ENCODE measurements around the gene MGAM2. TPM values are rescaled to one million over a fixed set of nuclear protein-coding genes. Genes with fewer than 3 reads are reported as not detected.
"Not testable (repeated sequence)": the region's sequence is repeated elsewhere in the genome, so short reads cannot be mapped to it uniquely, and the experiment has no call there.

MGAM2 gene
- total and polyA plus RNA-seq, 5 donors from 2014 or later = not detected

GRCh38 chr7:142089035-142089434 lies 22.5 kb upstream of the MGAM2 start:
- Mint-ChIP-seq H3K9me3 (peaks cover 0 to 5% (median 0%) of the 10 kb centered on the region in 7 donors), H3K27ac (no peak overlapping the region), H3K4me1 (no peaks in the 10 kb centered on the region), H3K36me3 (no peaks in the 10 kb centered on the region), H3K4me3 (no peak overlapping the region), H3K27me3 (no peaks in the 10 kb centered on the region)
- Histone ChIP-seq H3K27ac (ENCODE audit: insufficient read depth, low read length, poor library complexity, severe bottlenecking) (no peak overlapping the region), H3K4me3 (ENCODE audit: low read depth, low read length) (no peak overlapping the region), H3K27me3 (ENCODE audit: control insufficient read depth, insufficient read depth, low read length) (no peaks in the 10 kb centered on the region), H3K36me3 (ENCODE audit: control insufficient read depth, insufficient read depth, low read length) (no peaks in the 10 kb centered on the region), H3K9me3 (ENCODE audit: control insufficient read depth in 2 of 2, low read length in 2 of 2) (no peaks in the 10 kb centered on the region), H3K4me1 (ENCODE audit: control insufficient read depth, insufficient read depth, low read length, poor library complexity, severe bottlenecking) (no peaks in the 10 kb centered on the region)
- no peak for ATAC-seq (ENCODE audit: low read depth in 2 of 2)
- no peak for DNase-seq

DNA sequence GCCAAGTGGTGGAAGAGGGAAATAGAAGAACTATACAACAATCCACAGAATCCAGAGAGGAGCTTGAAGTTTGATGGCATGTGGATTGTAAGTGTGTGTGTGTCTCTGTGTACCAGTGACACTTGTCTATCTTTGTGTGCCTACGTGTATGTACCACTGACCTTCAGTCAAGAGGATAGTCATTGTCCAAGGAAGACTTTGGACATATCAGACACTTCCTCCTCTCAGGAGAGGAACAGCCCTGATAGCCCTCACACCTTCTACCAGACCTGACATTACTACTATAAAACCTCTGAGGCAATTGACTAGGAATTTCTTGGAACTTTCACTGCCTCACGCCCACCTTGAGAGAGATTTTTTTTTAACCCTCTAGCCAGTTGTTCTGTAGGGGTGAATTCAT lies 19.6 kb upstream of the MGAM2 start:
- no peak overlapping the region for H3K4me3 Mint-ChIP-seq
- H3K27ac Mint-ChIP-seq = no peak overlapping the region
- no peaks in the 10 kb centered on the region for H3K9me3 ChIP-seq (ENCODE audit: control insufficient read depth in 2 of 2, low read length in 2 of 2)
- no peak for DNase-seq
- H3K27me3 Mint-ChIP-seq = no peaks in the 10 kb centered on the region
- no peaks in the 10 kb centered on the region for H3K27me3 ChIP-seq (ENCODE audit: control insufficient read depth, insufficient read depth, low read length)
- H3K27ac ChIP-seq (ENCODE audit: insufficient read depth, low read length, poor library complexity, severe bottlenecking) = no peak overlapping the region
- H3K4me1 Mint-ChIP-seq = no peaks in the 10 kb centered on the region
- no peaks in the 10 kb centered on the region for H3K36me3 ChIP-seq (ENCODE audit: control insufficient read depth, insufficient read depth, low read length)
- no peak overlapping the region for H3K4me3 ChIP-seq (ENCODE audit: low read depth, low read length)
- no peaks in the 10 kb centered on the region for H3K4me1 ChIP-seq (ENCODE audit: control insufficient read depth, insufficient read depth, low read length, poor library complexity, severe bottlenecking)
- no peaks in the 10 kb centered on the region for H3K36me3 Mint-ChIP-seq
- peaks cover 0 to 5% (median 0%) of the 10 kb centered on the region in 7 donors for H3K9me3 Mint-ChIP-seq
- ATAC-seq (ENCODE audit: low read depth in 2 of 2) = no peak

- no peak overlapping the region for H3K4me3 ChIP-seq (ENCODE audit: low read depth, low read length)
- no peak overlapping the region for H3K27ac ChIP-seq (ENCODE audit: insufficient read depth, low read length, poor library complexity, severe bottlenecking)
- H3K9me3 Mint-ChIP-seq = peaks cover 0 to 2% (median 0%) of the 10 kb centered on the region in 7 donors
- H3K27ac Mint-ChIP-seq = no peak overlapping the region
- H3K9me3 ChIP-seq (ENCODE audit: control insufficient read depth in 2 of 2, low read length in 2 of 2) = no peaks in the 10 kb centered on the region
- H3K4me1 ChIP-seq (ENCODE audit: control insufficient read depth, insufficient read depth, low read length, poor library complexity, severe bottlenecking) = no peaks in the 10 kb centered on the region
- H3K27me3 Mint-ChIP-seq = no peaks in the 10 kb centered on the region
- no peak for DNase-seq
- ATAC-seq (ENCODE audit: low read depth in 2 of 2) = no peak
- no peaks in the 10 kb centered on the region for H3K36me3 Mint-ChIP-seq
- no peak overlapping the region for H3K4me3 Mint-ChIP-seq
- H3K36me3 ChIP-seq (ENCODE audit: control insufficient read depth, insufficient read depth, low read length) = no peaks in the 10 kb centered on the region
- H3K27me3 ChIP-seq (ENCODE audit: control insufficient read depth, insufficient read depth, low read length) = no peaks in the 10 kb centered on the region
- no peaks in the 10 kb centered on the region for H3K4me1 Mint-ChIP-seq
Observed at GRCh38 chr7:142094861-142095260, 16.7 kb upstream of the MGAM2 start.

DNA sequence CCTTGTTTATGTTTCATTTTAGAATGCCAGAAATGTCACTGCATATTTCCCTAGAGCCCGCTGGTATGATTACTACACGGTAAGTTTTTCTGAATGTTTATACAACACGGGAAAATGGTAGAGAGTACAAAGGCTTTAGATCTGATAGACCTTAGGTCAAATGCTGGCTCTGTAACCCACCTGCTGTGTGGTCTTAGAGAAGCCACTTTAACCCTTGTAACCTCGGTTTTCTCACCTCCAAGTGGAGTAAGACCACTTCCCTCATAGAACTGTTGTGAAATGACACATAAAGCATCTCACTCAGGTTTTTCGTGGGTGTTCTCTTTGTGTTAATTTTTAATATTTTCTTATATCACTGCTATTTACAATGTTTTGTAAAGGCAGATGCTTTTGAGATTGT lies 13.9 kb upstream of the MGAM2 start:
- Histone ChIP-seq H3K9me3 (ENCODE audit: control insufficient read depth in 2 of 2, low read length in 2 of 2) (no peaks in the 10 kb centered on the region), H3K27ac (ENCODE audit: insufficient read depth, low read length, poor library complexity, severe bottlenecking) (no peak overlapping the region), H3K4me3 (ENCODE audit: low read depth, low read length) (no peak overlapping the region), H3K27me3 (ENCODE audit: control insufficient read depth, insufficient read depth, low read length) (no peaks in the 10 kb centered on the region), H3K36me3 (ENCODE audit: control insufficient read depth, insufficient read depth, low read length) (no peaks in the 10 kb centered on the region), H3K4me1 (ENCODE audit: control insufficient read depth, insufficient read depth, low read length, poor library complexity, severe bottlenecking) (no peaks in the 10 kb centered on the region)
- H3K36me3 Mint-ChIP-seq = no peaks in the 10 kb centered on the region
- ATAC-seq (ENCODE audit: low read depth in 2 of 2) (no peak), DNase-seq (no peak)
- no peaks in the 10 kb centered on the region for H3K4me1 Mint-ChIP-seq
- no peak overlapping the region for H3K4me3 Mint-ChIP-seq
- no peaks in the 10 kb centered on the region for H3K27me3 Mint-ChIP-seq
- no peak overlapping the region for H3K27ac Mint-ChIP-seq
- H3K9me3 Mint-ChIP-seq = no peaks in the 10 kb centered on the region

DNA sequence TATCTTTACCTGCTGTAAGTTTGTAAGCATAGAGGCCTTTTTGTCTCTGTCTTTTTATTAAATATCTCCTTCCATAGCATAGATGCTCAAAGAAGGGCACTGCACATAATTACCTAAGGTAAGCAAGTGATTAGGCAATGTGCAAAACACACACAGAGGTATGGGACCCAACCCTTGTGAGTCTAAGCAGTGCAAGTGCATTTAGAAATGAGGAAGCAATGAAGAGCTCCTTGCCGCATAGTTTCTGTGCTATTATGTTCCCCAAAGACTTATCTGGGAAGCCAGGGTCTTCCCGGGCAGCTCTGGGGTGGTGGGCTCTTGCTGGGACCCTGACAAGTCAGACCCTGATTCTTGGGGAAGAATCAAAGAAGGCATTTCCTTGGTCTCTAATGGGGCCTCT lies 13.5 kb upstream of the MGAM2 start:
- Mint-ChIP-seq H3K36me3 (no peaks in the 10 kb centered on the region), H3K27ac (no peak overlapping the region), H3K9me3 (no peaks in the 10 kb centered on the region), H3K4me1 (no peaks in the 10 kb centered on the region), H3K27me3 (no peaks in the 10 kb centered on the region), H3K4me3 (no peak overlapping the region)
- no peaks in the 10 kb centered on the region for H3K9me3 ChIP-seq (ENCODE audit: control insufficient read depth in 2 of 2, low read length in 2 of 2)
- H3K27ac ChIP-seq (ENCODE audit: insufficient read depth, low read length, poor library complexity, severe bottlenecking) = no peak overlapping the region
- H3K36me3 ChIP-seq (ENCODE audit: control insufficient read depth, insufficient read depth, low read length) = no peaks in the 10 kb centered on the region
- no peak for ATAC-seq (ENCODE audit: low read depth in 2 of 2)
- no peak for DNase-seq
- H3K4me1 ChIP-seq (ENCODE audit: control insufficient read depth, insufficient read depth, low read length, poor library complexity, severe bottlenecking) = no peaks in the 10 kb centered on the region
- no peak overlapping the region for H3K4me3 ChIP-seq (ENCODE audit: low read depth, low read length)
- H3K27me3 ChIP-seq (ENCODE audit: control insufficient read depth, insufficient read depth, low read length) = no peaks in the 10 kb centered on the region

GRCh38 chr7:142099347-142099746 lies 12.2 kb upstream of the MGAM2 start:
- not testable (repeated sequence) for H3K4me3 ChIP-seq (ENCODE audit: low read depth, low read length); H3K4me3 Mint-ChIP-seq; H3K36me3 Mint-ChIP-seq; H3K27me3 ChIP-seq (ENCODE audit: control insufficient read depth, insufficient read depth, low read length); H3K4me1 ChIP-seq (ENCODE audit: control insufficient read depth, insufficient read depth, low read length, poor library complexity, severe bottlenecking); H3K9me3 Mint-ChIP-seq; ATAC-seq (ENCODE audit: low read depth in 2 of 2); H3K27ac Mint-ChIP-seq; DNase-seq; H3K27ac ChIP-seq (ENCODE audit: insufficient read depth, low read length, poor library complexity, severe bottlenecking); H3K9me3 ChIP-seq (ENCODE audit: control insufficient read depth in 2 of 2, low read length in 2 of 2); H3K27me3 Mint-ChIP-seq; H3K36me3 ChIP-seq (ENCODE audit: control insufficient read depth, insufficient read depth, low read length); H3K4me1 Mint-ChIP-seq

DNA sequence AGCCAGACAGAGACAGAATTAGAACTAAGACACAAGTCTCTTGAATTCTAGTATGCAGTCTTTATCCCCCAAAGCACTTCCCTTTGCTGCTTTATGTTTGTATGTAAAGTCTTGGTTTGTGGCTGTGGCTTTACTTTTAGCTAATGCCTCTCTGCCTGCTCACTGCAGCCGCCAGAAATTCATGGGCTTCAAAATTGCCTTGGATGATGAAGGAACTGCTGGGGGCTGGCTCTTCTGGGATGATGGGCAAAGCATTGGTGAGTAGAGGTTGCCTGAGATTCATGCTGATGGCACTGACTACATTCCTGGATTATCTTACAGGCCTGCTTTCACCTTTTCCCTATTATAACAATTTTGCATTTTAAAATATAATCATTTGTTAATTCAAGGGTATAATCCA lies 10.9 kb upstream of the MGAM2 start:
- Mint-ChIP-seq H3K4me1 (peaks cover 0 to 3% (median 0%) of the 10 kb centered on the region in 4 donors), H3K27ac (no peak overlapping the region), H3K4me3 (no peak overlapping the region)

DNA sequence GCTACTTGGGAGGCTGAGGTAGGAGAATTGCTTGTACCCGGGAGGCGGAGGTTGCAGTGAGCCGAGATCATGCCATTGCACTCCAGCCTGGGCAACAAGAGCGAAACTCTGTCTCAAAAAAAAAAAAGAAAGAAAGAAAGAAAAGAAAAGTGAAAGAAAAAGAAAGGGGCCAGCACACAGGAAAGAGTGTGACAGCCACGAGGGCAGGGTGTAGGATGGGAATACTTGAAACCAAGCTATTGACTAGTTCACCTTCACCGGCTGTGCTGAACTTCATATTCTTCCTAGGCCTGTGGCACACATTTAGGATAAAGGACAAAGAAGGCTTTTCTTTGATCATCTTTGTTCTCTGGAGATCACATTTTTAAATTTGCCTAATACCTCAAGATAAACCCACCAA lies 9.7 kb upstream of the MGAM2 start:
- H3K4me3 ChIP-seq (ENCODE audit: low read depth, low read length); H3K4me1 Mint-ChIP-seq; H3K27me3 ChIP-seq (ENCODE audit: control insufficient read depth, insufficient read depth, low read length); H3K36me3 ChIP-seq (ENCODE audit: control insufficient read depth, insufficient read depth, low read length); H3K27me3 Mint-ChIP-seq; H3K9me3 Mint-ChIP-seq; H3K4me3 Mint-ChIP-seq; H3K4me1 ChIP-seq (ENCODE audit: control insufficient read depth, insufficient read depth, low read length, poor library complexity, severe bottlenecking); DNase-seq; H3K27ac ChIP-seq (ENCODE audit: insufficient read depth, low read length, poor library complexity, severe bottlenecking); H3K27ac Mint-ChIP-seq; H3K9me3 ChIP-seq (ENCODE audit: control insufficient read depth in 2 of 2, low read length in 2 of 2); ATAC-seq (ENCODE audit: low read depth in 2 of 2); H3K36me3 Mint-ChIP-seq: not testable (repeated sequence)

More for the DNA sequence above, 10.9 kb upstream of the MGAM2 start:
- Histone ChIP-seq H3K27me3 (ENCODE audit: control insufficient read depth, insufficient read depth, low read length) (no peaks in the 10 kb centered on the region), H3K4me1 (ENCODE audit: control insufficient read depth, insufficient read depth, low read length, poor library complexity, severe bottlenecking) (no peaks in the 10 kb centered on the region), H3K36me3 (ENCODE audit: control insufficient read depth, insufficient read depth, low read length) (no peaks in the 10 kb centered on the region), H3K9me3 (ENCODE audit: control insufficient read depth in 2 of 2, low read length in 2 of 2) (no peaks in the 10 kb centered on the region), H3K4me3 (ENCODE audit: low read depth, low read length) (no peak overlapping the region), H3K27ac (ENCODE audit: insufficient read depth, low read length, poor library complexity, severe bottlenecking) (no peak overlapping the region)
- Mint-ChIP-seq H3K36me3 (no peaks in the 10 kb centered on the region), H3K27me3 (peaks cover 6% of the 10 kb centered on the region), H3K9me3 (no peaks in the 10 kb centered on the region)
- ATAC-seq (ENCODE audit: low read depth in 2 of 2) (no peak), DNase-seq (no peak)
